GM18909 (cell line): Measurements from ENCODE around the gene CACNA2D3.

Source experiments
- ATAC-seq: cut with Tn5 transposase; IDR thresholded peaks from one replicate; pipeline ENCODE4 v1.9.1; 2021; ENCODE audit warnings: mild to moderate bottlenecking; ENCODE audit not compliant: unreplicated experiment, poor library complexity

The CACNA2D3 gene

DNA sequence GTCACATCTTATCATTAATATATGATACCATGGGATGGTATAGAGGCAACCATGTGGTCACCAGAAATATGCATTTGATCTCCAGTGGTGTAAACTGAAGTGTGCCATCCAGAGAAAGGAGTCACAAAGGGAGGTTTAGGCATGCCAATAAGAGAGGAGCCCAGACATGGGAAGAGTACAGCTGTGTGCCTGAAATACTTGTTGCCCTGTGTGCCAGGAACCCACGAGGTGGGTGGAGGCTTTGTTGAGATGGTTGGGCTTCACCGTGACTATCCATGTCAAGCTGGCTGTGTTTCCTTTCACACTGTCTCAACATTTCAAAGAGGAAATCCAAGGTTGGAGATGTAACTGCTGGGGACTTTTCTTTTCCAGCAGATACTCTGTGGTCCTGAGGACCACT is 43.5 kb downstream of the CACNA2D3 start:
- no peak for ATAC-seq

DNA sequence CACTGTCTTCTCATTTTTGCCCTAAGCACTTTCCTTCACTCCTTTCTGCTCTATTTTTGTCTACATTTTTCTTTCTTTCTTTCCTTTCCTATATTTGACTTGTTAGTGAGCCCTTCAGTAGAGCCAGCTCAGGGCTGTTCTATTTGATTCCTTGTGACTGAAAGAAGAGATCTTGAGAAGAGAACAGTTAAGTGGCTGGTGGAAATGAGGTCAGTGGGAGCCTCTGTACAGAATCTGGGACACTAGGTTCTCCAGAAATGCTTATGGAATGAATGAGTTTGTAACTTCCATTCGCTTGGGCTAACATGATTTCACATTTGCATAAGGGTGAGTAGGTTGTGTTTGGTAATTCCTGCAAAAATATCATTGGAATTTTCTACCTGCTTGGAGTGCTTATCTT is 45.6 kb downstream of the CACNA2D3 start:
- no peak for ATAC-seq

DNA sequence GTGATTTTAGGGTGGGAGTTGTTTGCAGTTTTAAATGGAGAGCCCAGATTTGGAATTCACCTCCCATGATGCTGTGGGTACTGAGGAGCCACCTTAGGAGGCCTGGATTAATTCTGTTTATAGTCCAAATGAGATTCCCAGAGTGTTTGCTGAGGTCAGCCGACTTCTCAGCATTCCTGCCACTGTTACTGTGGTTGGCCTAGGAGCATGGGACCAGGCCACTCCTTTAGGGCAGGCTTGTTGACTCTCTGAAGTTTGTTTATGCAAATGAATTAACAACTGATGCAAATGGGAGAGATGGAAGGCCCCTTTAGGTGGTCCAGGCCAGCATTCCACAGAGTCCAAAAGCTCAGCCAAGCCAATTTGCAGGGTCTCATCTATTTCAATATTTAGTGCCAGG is 46.1 kb downstream of the CACNA2D3 start:
- ATAC-seq = no peak

DNA sequence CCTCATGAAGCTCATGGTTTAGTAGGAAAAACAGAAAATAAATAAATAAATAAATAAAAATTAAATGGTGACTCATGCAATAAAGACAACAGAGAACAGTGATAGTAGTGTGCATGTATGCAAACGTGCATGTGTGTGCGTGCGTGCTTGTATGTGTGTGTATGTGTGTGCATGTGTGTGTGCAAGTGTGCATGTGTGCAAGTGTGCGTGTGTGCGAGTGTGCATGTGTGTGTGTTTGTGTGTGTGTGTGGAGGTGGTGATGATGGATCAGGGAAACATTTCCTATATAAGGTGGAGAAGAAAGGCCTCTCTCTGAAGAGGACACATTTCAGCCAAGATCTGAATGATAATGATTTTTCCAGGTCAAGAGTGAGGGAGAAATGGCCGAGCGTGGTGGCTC is 47.2 kb downstream of the CACNA2D3 start:
- ATAC-seq = no peak

DNA sequence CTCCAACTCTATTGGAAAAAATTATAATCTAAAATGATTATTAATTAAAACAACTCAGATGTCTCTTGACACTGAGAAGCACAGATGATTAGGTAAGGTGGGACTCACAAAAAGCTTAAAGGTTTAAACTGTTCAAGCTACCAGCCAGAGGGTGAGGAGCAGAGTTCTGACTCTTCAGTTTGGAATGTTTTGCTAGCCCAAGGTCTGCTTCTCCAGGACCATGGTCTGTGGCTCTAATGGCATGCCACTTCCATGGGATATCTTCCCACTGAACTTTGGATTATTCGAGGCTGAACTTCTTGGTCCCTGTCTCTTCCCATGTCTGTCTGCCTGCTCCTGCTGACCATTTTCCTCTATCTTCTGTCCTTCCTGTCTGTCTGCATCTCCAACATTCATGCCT is 49.2 kb downstream of the CACNA2D3 start:
- ATAC-seq = no peak

DNA sequence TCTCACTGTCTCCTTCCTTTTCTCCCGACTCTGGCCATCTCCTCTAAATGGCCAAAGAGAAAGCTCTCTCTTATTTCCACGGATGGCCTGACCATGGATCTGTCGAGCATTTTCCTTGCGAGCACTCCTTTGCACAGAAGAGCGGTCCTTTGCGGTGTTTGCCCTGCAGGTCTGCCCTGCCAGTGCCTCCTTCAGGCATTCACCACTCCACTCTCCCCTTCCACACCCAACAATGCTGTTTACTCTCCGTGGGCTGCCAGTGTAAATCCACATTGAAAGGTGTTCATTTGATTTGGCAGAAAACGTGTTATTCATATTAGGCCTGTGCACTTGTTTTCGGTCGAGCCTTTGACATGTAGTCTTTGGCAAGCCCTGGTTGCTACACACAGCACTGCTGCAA is 49.6 kb downstream of the CACNA2D3 start:
- no peak for ATAC-seq

DNA sequence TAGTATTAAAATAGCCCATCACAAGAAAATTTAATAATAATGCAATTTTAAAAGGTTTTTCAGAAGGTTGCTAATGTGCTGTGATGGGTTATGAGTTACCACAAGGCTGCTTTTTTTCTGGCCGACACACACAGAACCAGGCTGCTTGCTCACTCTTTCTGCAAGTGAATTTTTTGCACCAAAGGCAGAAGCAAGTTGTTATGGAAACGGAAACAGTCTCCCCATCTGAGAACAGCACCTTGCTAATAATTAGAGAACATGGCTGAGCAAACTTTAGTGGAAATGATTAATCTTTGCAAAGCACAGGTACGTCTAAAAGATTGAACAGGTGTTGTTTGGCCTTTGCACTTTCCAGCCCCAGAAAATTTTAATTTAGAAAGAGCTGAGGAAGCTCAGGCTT is 51.0 kb downstream of the CACNA2D3 start:
- no peak for ATAC-seq

DNA sequence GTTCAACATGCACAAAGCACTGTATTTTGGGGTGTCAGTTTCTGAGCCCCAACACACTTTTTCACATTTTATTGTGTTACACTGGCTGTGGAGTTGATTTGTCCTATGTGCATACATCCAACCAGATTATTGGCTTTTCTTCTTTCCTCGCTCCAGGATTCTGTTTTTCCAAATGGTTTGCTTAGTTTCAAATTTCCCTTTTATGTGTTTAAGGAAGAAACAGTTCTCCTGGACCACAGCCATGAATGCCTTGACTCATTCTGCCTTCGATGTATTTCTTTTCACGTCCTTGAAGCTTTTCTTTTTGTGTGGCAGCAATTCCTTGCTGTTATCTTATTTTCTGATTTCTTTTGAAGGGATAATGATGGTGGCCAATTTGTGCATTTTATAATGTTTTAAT is 53.8 kb downstream of the CACNA2D3 start:
- no peak for ATAC-seq

DNA sequence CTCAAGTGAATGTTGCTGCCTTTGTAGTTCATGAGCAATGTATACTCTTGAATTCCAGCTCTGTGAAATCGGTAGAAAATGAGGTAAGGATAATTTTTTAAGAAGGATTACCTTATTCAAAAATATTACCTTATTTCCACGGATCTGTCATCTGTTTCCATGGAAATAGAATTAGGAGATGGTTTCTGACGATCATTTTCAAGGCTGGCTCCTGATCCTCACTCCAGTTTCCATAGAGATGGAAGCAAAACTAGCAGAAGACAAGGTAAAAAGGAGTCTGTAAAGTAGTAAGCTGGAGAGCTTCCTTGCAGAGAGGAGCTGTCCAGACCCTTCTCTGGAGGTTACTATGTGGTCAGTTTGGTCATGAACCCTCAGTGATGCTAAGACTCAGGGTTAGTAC is 55.5 kb downstream of the CACNA2D3 start:
- no peak for ATAC-seq

DNA sequence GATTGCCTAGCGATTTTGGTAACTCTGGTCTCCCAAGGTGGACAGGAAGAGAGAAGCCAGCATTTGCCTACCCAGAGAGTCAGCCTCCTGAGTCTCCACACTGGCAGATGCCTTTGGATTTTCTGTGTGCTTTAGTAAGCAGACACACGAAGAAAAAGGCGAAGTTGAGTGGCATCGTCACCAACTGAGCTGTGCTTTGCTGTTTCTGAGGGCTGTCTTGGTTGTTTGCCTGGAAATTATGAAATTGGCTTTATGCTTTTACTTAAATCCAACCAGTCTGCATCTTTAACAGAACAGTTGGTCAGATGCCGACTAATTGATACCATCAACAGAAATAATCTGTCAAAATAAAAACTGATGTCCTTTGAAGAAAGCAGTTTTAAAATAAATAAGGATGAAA is 56.0 kb downstream of the CACNA2D3 start:
- no peak for ATAC-seq

DNA sequence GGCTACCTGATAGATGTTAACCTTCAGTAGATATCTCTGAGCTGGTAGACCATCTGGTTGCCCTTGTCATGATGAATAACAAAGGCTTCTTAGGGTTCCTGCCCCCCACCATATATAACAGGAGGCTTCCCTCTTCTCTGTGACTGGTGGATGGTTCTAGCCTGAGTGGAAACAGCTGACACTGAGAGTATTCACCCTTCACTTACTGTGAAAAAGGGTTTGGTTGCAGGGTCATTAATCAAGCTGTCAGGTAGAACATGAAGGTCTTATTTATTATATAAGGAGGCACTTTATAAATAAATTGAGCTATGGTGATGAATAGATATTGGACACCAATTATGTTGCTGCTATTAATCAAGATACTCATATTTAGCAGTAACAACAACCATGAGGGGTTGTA is 58.6 kb downstream of the CACNA2D3 start:
- ATAC-seq = no peak

DNA sequence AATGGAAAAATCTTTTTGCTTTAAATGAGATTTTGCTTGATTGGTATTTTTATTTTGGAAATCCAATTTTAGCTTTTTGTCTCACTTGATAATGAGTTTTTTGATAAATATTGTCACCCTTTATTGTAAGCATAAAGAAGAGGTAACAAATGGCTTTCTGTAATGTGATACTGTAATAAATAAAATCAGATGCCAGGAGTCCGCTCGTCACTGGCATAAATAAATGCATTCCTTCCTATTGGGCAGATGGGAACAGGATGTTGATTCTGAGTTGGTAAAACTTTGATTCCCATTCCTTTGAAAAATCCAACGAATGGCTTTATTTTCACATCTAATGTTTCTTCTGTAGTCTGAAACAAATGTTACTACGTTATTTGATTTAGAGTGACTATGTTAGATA is 59.9 kb downstream of the CACNA2D3 start:
- ATAC-seq = no peak

DNA sequence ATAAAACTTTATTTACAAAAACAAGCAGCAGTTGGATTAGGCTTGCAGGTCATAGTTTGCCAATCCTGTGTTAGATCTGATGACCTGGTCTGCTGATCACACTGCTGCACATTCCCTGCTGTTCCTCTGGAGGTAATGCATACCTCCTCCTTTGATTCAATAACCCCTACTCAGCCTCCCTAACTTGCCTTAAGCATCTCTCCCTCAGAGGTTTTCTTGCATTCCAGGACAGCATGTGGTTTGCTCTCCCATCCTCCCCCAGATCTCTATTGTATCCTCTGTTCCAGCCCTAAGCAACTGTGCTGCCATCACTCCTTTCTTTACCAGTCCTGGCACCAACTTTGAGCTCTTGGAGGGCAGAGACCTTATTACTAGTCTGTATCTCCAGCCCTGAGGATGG is 63.4 kb downstream of the CACNA2D3 start:
- no peak for ATAC-seq

DNA sequence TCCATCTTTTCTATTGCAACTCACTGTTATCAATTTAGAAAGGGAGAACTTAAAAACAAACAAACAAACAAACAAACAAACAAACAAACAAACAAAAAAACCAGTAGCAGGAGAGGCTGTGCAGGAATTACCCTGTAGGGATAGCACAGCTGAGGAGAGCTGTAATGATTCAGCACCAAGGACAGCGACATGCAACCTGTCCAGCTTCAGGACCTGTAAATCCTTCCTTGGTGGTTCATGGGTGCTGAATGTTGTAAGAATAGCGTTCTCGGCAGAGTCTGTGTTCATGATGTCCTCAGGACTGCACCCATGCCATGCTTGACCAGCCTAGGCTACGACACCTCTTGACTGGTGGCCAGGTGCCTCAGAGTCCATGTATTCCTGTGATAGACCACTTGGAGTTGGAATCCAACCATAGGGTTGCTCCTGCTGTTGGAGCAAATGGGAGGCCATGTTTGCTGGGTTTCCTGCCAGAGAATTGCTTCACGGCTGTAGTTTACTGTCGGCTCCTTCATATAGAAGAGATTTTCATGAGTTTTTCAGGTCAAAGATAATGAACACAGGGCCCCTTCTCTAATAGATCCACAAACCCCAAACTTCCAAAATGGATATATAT is 65.9 kb downstream of the CACNA2D3 start:
- no peak for ATAC-seq

DNA sequence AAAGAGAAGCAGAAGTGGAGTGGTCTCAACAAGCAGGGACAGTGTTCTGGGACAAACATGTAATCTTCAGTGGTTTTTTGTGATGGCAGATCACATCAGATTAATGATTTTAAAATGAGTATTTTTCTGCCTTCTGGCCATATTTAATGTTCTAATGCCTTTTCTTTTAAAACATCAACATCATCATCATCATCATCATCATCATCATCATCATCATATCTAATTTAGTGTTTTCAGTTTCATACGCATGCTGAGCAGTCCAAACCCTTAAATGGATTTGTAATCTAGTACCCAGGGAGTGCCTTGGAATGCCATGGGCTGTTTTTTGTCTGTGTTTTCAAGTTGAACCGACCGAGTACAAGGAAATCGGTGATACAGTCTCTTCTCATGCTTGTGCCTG is 68.9 kb downstream of the CACNA2D3 start:
- ATAC-seq = no peak

DNA sequence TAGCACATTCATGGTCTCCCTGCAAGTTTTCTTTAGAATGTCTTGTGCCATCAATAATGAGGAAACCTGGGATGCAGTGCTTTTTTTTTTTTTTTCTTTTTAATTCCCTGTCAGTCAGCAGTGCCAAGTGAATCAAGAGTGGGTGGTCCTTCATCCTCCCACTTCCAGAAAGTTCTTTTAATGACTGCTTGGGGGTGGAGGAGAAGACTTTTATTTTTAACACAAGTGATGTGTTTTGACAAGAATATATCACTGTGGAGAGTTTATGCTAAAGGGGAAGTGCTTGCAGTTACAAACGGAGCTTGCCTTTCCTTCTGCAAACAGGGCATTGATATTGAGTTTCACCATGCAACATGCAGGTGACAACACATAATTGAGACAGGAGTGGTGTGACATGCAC is 69.7 kb downstream of the CACNA2D3 start:
- ATAC-seq = no peak

DNA sequence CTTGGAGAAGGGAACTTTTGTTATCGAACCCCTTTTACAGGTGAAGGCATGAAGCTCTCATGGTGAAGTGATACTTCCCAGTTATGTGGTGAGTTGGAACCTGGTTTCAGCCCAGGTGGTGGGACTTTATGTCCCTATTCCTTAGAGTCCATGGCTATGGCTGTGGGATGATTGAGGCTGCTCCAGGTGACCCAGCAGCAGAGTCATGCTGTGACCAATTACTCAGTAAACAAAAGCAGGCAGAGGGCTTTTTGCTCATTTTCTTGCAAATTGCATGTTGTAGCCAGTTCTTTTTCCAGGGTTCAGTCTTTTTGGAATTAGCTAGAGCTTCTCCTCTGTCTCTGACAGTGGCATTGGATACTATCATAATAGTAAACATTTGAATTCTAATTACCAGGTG is 70.7 kb downstream of the CACNA2D3 start:
- no peak for ATAC-seq

DNA sequence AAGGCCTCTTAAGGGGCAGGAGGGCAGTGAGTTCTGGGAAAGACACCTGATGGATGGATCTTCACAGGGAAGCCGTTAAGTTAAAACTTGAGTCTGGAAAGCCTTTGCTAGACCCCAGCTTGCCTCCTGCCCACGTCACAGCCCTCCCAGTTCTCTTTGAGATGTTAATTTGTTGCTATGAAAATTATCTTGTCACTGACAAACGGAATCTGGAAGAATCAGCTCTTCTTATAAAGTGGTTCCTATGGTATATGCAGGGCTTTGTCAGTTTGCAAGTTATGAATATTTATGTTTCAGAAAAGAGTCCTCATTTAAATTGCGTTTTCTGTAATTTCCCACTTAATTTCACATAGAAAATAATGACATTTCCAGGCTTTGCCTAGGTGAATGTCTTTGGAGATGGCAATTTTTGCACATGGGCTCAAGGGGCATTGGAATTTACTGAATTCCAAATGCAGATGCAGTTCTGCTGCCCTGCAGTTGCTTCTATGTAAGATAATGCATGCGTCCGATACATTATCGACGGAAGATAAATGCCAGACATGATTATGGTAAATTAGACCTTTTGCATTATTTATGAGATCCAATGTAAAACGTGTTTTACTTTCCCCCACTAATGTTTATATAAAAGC is 74.1 kb downstream of the CACNA2D3 start:
- no peak for ATAC-seq

DNA sequence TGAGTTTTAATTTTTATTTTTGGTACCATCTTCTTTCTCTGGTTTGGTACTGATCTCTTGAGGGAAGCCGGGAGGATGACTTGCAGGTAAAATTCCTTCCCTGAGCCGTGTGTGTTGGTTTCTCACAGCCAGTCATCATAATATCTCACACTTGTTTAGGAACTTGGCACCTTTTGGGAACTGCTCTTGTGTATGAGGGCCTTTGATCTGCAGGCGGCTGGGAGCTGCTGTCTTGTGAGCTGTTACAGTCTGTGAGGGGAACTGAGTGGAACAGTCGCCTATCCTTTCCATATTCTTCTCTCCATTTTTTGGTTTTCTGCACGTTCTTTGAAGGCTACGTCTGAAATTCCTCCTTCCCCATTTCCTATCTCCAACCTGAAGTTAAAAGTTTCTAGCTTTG is 75.2 kb downstream of the CACNA2D3 start:
- no peak for ATAC-seq

DNA sequence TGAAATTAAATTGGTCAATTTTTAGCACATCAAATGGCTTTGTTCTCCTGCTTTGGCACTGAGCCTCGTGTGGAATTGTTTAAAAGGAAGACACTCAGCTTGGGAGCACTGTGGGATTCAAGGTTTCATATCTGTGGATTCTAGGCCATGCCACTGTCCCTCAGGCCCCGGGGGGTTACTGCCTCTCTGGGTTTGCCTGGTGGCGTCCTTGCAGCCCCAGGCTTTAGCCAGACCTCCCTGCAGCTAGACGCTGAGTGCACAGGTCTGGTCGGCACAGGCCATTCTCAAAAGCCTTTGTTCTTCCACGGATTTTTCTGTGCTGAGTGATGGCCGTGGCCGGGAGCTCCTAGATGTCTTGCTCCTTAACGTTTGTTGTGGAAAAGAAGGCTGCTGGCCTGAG is 76.2 kb downstream of the CACNA2D3 start:
- ATAC-seq = no peak

DNA sequence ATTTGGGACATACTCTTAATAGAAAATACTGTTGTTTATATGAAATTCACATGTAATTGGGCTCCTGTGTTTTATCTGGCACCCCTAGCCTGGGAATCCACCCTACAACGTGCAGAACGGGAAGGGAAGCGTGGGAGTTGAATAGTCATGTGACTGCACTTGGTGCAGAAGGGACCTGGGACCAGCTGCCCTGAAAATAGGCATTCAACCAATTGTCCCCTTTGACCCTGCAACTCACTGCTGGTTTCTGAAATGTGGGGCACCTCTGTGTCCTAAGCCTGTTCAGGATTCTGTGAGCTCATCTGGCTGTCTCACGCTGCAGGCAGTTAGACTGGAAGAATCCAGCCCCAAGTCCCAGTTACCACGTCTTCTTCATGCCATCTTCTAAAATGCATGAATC is 79.7 kb downstream of the CACNA2D3 start:
- ATAC-seq = no peak

DNA sequence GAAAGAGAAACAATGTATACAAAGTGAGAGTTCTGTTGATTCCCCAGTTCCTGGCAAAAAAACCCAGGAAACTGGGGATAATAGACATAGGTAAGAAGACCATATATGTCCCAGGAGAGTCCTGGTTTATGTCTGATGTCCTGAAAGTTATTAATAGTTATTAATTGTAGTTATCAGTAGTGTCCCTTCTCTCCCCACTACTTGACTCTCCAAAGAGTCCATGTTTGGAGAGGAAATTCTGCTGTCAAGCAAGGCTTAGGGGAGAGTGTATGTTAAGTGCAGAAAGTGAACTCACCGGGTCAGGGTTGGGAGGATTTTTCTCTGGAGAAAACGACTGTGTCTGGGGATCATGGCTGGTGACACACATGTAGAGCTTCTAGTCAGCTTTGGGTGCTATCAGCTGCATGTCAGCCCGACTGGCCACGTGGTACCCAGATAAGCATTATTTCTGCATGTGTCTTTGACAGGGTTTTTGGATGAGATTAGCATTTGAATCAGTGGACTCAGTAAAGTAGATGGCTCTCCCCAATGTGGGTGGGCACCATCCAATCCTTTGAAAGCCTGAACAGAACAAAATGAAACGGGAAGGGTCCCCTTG is 80.4 kb downstream of the CACNA2D3 start:
- no peak for ATAC-seq
